Measurements from ENCODE around the gene C1orf210.

Gene C1orf210

GRCh38 chr1:43241413-43241836 is 44.0 kb downstream of the C1orf210 start:
- no peak for DNase-seq

DNA sequence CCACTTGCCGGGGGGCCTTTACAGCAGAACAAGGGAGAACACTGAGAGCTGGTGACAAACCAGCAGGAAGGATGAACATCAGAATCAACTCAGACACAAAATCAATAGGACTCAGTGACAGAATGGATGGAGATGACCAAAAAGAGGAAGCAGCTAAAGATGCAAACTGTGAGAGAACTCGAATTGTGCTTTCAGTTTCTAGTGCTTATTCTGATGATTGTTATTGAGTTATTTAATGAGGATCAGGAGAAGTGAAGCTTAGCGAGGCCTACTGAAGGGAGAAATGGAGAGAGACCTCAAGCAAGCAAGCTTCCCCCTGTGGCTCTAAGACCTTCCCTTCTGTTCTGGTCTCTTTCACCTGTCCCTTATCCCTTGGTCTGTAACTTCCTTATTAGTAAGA is 45.9 kb downstream of the C1orf210 start:
- peak in 1 of 2 donors; percentile 1 for DNase-seq

DNA sequence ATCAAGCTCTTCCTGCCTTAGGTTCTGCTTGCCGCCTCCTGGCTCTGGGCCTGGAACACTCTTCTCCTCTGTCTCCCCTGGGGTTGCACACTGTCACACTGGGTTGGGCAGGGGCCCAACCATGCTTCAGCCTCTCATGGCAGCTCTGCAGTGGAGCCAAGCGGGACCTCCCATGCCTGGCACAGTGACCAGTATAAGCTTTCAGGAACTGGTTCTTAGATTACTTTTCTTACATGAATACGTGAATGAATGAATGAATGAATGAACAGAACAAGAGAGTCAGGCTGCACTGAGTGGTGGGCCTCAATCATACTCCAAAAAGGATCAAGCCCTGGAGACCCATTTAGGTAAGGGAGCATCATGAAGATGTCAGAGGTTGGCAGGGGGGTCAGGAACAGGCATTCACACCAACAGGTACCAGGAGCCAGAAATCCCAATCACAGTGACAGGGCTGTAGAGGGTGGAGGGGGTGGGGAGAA is 46.4 kb downstream of the C1orf210 start:
- no peak for DNase-seq

GRCh38 chr1:43238085-43238484 is 47.3 kb downstream of the C1orf210 start:
- DNase-seq: peak; percentile 24

- DNase-seq: no peak
Observed at GRCh38 chr1:43237121-43237520, 48.3 kb downstream of the C1orf210 start.

GRCh38 chr1:43235451-43236121 is 49.8 kb downstream of the C1orf210 start:
- DNase-seq: no peak

GRCh38 chr1:43235040-43235439 is 50.3 kb downstream of the C1orf210 start:
- no peak for DNase-seq

DNA sequence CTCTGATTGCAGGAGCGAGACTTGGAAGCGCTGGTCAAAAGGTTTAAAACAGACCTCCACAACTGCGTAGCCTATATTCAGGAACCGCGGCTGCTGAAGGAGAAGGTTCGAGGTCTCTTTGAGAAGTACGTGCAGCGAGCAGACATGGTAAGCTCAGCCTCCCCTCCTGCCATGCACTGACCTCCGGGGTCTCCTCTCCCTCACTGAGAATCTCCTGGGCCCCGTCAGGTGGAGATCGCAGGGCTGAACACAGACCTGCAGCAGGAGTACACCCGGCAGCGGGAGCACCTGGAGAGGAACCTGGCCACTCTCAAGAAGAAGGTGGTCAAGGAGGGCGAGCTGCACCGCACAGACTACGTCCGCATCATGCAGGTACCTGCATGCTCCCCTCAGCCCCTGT is 51.1 kb downstream of the C1orf210 start:
- DNase-seq: no peak

DNA sequence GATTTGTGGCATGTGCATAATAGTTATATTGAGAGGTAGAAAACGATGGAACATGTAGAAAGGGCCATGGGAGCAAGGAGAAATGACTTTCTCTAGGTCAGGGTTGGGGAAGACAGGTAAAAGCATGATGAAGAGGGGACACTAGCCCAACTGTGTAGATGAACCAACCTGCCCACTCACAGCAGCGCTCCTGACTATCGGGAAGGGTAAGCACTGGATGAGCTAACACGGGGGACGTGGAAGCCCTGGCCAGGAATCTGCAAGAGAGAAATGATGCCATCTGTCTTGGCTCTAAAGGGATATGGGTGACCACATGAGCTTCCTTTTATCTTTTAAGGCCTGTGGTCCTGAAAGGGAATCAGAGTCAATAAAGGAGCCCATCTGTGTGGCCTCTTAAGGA is 51.8 kb downstream of the C1orf210 start:
- DNase-seq: no peak

DNA sequence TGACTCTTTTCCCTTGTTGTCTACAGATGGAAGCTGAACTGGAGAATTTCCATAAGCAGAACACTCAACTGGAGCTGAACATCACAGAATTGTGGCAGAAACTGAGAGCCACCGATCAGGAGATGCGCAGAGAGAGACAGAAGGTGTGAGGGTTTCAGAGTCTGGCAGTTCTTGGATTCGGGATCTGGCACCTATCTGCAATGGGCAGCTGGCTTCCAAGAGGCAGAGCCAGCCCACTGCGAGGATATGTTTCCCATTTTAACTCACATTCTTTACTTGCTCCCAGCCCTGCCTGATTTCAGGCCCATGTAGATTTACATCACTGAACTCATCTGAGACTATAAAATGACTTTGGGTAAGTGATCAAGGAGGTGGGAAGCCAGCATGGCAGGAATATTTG is 52.9 kb downstream of the C1orf210 start:
- no peak for DNase-seq

GRCh38 chr1:43232074-43232473 is 53.3 kb downstream of the C1orf210 start:
- DNase-seq: no peak

All from CD4-positive, alpha-beta T cell treated with Interferon alpha-2 for 1 hour (primary cell).